NCI-H748 (cell line): Measurements from ENCODE around the gene SMC6.
A peak's percentile ranks its signal among the peaks of the same experiment; 100 is the strongest.

Source experiments
- DNase-seq: peaks from one replicate; lab custom pipeline; 2025; ENCODE audit not compliant: unreplicated experiment; lab: John Stamatoyannopoulos, UW

SMC6 gene, protein sequence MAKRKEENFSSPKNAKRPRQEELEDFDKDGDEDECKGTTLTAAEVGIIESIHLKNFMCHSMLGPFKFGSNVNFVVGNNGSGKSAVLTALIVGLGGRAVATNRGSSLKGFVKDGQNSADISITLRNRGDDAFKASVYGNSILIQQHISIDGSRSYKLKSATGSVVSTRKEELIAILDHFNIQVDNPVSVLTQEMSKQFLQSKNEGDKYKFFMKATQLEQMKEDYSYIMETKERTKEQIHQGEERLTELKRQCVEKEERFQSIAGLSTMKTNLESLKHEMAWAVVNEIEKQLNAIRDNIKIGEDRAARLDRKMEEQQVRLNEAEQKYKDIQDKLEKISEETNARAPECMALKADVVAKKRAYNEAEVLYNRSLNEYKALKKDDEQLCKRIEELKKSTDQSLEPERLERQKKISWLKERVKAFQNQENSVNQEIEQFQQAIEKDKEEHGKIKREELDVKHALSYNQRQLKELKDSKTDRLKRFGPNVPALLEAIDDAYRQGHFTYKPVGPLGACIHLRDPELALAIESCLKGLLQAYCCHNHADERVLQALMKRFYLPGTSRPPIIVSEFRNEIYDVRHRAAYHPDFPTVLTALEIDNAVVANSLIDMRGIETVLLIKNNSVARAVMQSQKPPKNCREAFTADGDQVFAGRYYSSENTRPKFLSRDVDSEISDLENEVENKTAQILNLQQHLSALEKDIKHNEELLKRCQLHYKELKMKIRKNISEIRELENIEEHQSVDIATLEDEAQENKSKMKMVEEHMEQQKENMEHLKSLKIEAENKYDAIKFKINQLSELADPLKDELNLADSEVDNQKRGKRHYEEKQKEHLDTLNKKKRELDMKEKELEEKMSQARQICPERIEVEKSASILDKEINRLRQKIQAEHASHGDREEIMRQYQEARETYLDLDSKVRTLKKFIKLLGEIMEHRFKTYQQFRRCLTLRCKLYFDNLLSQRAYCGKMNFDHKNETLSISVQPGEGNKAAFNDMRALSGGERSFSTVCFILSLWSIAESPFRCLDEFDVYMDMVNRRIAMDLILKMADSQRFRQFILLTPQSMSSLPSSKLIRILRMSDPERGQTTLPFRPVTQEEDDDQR

DNA sequence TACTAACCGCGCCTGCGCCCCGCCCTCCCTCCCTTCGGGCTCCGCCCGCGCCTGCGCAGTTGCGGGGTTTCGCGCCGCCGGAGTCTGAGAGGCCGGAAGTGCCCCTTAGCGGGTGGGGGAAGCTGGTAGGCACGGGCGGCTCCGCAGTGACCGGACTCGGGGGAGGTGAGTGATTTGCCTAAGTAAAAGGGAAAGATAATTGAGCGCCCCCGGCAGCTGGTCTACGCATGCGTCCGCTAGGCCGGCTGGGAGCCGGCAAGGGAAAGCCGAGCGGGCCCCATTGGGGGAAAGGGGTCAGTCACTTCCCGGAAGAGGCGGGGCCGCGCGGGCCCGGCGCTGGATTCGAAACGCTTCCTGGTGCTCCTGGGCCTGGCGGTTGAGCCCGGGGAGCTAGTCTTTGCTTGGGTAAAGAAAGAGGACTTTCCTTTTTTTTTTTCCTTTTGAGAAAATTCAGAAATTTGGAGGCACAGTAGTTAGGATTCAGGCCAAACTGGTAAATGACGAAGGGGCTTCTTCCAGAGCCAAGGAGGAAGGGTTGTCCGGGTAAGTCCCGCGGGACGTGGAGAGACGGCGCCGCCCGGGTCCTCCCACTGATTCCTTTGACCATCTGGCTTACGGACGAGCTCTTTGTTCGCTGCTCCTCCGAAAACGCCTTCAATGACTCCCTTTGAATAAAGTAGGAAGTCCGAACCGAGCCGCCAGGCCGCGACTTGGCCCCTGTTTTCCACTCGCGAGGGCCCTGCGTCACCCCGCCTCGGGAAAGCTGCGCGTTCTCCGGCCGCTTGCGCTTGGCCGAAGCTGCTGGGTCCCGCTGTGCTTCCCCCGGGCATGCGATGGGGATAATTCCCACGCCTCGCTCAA, at the start of gene SMC6, which contains the start of gene GEN1:
TSS of gene SMC6 (minus strand) at position 8 of the 861 bp plus-strand sequence. CDS start 7,864 bp downstream, outside the sequence.
TSS of gene GEN1 (plus strand) at position 336 of the 861 bp plus-strand sequence. CDS start 5,806 bp downstream, outside the sequence.
- peak; percentile 96 for DNase-seq

DNA sequence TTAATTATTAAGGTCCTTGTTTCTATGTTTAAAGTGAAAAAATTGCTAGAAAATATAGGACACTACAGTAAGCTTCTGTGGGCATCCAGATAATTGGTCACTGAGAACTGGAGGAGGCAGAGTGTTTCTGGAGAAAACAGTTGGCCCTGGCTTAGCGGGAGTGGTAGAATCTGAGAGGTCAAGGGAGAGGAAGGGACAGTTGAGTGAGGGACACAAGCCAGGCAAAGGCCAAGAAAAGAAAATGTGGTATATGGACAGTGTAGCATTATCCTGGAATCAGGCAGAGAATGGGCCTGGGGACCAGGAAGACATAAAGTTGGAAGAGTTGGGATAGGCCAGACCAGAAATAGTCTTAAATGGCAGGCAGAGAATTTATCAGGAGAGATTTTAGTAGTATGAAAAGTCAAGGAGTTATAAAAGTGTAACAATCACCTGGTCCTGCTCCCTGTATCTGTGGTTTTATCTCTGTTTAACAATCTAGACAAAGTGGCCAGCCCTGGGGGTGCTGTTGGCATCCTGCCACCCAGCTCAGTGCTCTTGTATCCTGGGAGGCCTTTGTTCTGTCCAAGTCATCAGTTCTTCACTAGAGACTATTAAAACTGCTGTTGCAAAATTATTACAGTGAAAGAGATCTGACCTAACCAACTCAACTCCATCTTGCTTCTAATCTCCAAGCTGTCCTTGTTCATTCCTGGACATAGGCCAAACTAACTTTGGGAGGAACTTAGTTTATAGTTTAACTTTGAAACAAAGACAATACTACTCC, 47.3 kb upstream of the SMC6 start:
- DNase-seq: peak; percentile 32

DNA sequence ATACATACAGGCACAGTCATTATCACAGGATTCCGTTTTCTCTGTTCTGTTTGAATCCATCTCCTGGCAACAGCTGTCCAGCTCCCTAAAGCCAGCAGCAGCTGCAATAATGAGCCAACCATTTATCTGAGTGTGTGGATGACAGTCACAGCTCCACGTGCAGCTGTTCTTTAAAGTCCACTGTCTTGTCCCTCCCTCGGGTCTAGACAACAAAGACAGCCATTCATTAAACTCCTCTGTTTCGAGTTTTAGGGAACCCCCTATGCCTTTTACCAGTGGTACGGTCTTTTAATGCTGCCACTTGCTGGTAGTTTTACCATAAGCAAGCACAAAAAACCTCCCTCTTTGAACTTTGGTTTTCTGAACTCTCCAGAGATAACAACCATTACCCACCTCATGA, 46.6 kb upstream of the SMC6 start:
- DNase-seq: peak; percentile 75

DNA sequence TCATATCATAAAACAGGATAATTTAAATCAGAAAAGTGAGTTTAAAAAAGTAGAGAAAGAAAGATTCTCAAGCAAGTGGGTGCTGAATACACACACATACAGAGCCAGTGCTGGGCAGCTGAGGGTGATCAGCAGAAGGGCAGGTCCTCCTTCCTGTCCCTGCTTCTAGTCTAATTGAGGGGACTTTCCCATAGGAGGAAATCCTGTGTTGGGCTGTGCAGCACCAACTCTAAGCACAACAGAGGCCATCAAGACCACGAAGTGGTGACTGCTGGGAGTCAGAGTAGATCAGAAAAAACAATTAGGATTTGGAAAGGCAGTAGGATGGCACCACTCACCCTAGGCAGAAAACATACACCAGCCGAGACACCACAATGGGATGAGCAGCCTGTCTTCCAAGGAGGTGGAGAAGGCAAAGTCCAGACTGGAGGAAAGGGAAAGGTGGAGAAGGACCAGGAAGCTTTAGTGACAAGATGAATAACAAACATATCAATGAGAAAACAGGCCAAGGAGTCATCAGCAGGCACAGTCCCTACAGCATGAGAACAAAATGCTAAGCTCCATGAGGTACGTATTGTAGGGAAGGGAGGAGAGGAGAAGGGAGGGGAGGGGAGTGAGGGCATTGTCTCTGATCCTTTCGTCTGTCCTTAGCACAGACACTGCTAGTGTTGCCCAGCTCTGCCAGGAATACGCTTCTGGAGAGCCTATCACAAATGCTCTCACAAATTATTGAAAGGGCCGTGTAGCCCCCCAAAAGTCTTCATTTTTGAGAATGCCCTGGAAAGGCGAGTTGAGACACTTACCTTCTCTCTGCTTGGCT, 45.9 kb upstream of the SMC6 start:
- no peak for DNase-seq

DNA sequence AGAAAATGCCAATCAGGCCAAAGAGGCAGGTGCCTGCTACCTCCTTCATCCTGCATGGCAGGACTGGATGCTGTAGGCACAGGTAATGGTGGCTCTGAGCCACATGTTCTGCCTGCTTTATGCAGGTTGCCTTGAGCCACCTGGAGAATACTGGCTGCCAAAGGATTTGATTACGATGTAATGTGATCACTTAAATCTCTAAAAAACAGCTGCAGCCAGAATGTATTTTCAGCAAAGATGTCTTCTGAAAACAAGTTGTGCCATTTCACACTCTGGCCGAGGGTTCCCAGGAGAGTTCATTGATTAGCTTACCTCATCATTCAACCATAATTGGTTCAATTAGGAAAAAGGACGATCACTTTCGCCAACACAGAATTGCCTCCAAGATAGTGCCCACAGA, 44.7 kb upstream of the SMC6 start:
- DNase-seq: peak; percentile 30

DNA sequence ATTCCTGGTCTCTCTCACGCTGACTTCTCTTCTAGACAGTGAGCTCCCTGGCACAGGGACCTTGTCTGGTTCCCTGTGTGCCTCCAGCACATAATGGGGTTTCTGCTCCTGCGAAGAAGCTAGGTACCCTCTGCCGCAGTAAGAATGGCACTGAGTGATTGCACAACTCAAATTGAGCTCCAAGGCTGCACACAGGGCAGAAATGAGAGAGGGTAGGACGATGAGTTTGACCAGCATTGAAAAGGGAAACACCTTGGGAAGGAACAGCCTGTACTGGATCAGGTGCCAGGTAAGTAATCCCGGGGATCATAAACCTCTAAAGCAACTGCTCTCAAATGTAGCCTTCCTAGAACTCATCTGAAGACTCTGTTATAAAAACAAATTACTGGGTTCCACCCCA, 41.7 kb upstream of the SMC6 start:
- DNase-seq: no peak

DNA sequence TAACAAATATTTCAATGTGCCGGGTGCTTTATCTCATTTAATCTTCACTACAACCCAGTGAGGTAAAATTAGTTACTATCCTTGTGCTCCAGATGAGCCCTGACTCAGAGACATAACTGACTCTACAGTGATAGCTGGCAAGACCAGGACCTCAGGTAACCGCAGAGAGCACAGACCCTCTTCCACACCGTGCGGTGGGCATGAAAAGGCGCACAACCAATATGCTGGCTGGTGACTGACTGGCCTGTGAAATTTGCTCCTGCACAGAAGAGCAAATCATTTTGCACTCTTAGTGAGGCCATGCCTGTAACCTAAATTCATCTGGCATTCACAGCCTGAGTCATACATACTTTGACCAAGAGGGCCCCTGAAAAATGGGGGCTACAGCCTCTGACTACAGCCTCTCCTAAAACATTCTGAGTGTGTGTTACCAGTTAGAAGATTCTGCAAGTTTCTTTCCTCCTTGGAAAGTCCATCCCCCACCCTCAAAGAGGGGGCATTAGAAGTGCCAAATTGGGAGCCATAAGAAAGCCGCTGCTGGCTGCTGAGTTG, 40.3 kb upstream of the SMC6 start:
- no peak for DNase-seq

DNA sequence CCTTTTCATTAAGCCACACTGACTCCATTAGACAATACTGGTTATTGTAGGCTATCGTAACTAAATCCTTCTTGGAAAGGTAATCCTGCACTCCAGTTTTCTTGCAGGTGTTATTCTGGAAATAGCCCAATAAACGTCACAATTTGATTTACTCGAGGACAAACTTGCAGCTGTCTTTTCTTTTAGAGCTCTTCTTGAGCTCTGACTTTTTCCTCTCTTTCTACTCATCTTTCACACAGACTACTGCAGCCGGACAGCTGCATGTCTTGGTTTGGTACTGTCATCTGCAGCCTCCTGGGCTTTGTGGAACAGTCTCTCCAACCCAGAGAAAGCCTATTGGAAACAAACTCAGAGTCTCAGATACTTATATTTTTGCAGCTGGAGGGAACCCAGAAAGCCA, 39.7 kb upstream of the SMC6 start:
- DNase-seq: no peak

DNA sequence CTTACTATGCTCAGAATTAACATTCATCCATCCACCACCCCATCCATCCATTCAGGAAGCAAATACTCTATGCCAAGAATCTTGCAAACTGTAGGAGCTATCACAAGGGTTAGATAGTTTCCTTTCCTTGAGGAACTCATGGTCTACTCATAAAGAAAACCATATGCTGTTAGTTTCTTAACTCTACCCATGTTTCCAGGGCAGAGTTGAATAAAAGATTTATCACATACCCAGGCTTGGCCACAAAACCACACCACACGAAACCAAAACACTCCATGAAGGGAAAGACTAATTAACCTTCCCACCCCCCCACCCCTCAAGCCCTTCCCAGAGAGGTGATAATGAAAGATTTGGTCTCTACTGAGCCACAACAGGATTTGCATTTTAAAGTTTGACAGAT, 38.9 kb upstream of the SMC6 start:
- DNase-seq: no peak

DNA sequence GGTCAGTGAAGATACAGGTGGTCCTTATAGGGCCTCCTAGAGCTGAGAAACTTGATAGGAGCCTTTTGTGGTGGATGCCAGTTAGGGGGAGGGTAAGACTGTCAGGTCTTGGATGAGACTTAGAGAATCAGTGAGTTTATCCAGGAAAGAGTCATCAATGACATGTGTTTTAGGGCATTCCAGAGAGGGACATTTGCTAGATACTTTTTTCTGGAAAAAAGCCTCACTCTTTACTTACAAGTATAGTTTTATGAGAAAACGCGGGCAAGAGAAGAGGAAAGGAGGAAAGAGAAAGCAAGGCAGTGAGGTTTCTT, 38.2 kb upstream of the SMC6 start:
- DNase-seq: no peak

DNA sequence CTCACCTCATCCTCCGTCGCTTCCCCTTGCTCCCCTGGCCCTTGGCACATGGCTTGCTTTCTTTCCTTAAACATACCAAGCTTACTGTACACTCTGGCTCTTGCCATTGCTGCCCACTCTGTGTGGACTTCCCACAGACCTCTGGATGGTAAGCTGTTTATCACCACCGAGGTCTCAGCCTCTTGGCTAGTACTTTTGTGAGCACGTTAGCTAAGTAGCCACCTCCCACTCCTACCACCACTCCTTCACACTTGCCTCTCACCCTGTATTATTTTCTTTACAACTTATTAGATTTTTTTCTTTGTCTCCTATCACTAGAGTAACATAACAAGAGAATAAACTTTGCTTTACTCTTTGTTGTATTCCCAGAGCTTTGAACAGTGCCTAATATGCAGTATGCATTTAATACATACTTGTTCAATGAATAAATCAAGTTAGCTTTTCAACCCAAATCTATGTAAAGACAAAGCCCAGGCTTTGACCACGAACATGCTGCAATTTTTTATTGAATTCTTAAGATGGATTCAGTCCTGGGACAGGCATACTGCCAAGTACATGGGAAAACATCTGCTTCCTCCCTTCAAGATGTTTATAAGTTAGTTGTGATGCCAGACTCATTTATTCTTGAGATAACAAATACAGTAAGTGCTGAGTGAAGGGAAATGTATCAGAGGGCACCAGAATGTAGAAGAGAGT, 37.7 kb upstream of the SMC6 start:
- no peak for DNase-seq

DNA sequence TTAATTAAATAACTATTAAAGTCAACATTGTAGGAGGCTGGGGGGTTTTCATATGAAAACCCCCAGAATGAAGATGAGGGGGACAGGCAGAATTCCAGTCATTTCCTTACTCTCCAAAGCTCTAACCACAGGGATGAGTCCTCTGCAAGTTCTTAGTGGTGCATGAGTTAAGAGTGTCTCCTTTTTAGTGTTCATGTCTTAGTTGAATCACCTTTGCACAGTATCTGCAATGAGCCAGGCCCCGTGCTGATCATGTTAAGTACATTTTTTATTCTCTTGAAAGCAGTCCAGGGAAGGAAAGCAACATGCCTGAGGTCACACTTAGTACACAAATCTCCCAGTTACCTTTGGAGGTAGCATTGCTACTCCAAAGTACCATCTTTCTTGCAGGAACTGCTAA, 36.9 kb upstream of the SMC6 start:
- no peak for DNase-seq

DNA sequence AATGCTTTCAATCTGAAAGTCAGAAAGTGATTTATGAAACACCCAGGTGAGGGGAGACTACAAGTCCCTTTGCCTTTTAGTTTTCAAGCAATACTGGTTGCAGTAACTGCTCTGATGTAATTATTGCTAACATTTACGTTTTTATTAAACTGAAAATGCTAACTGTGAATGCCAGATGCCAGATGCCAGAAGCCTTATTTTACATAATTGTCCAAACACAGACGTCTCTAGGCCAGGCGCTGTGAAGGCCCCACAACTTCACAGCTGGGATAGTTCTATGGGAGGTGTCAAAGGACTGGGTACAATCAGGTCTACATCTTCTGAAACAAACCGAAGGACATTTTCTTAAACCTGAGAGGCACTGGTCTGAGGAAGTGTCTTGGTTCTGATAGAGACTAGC, 35.2 kb upstream of the SMC6 start:
- no peak for DNase-seq

DNA sequence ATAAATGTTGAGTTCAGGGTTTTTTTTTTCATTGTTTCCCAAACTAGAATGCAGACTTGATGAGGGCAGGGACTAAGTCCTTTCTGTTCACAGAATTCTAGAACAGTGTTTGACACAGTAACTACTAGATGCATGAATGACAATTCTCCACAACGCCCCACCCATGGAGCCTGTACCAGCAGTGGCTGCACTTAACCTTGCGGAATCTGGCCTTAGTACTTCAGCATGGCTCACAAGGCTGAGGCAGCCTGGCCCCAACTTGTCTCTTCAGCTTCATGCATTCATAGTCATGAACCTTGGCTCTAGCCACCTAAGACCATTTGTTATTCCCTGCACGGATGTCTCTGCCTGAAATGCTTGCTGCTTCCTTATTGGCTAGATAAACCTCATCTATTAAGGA, 33.1 kb upstream of the SMC6 start:
- DNase-seq: no peak

DNA sequence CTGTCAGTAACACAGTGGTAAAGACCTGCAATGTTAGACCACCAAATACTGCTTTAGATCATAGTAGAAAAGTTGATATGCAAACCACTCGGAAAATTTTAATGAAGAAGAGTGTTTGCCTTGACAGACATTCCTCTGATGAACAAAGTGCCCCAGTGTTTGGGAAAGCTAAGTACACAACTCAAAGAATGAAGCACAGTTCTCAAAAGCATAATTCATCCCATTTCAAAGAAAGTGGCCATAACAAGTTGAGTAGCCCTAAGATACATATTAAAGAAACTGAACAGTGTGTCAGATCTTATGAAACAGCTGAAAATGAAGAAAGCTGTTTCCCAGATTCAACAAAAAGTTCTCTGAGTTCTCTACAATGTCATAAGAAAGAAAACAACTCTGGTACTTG, 27.9 kb upstream of the SMC6 start:
- DNase-seq: no peak

DNA sequence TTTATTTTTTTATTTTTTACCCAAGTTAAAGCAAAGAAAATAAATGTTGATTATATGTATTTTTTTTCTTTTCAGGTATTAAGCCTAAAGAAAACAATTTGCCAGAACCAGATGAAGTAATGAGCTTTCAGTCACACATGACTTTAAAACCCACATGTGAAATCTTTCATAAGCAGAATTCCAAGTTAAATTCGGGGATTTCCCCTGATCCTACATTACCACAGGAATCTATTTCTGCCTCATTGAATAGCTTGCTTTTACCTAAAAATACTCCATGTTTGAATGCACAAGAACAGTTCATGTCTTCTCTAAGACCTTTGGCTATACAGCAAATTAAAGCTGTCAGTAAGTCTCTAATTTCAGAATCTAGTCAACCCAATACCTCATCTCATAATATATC, 26.9 kb upstream of the SMC6 start:
- no peak for DNase-seq

DNA sequence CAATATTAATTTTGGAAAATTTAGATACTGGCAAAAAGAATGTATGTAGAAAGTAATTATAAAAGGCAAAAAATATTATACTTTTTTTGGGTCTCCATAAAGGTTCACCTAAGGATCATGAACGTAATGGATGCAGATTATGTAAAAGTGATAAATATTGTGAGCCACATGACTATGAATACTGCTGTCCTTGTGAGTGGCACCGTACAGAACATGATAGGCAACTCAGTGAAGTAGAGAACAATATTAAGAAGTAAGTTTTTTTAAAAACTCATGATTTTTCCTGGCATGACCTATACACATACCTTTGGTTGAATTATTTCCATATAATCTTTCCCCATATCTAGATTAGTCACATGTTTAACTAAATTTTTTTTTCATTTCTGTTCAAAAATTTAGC, 18.9 kb upstream of the SMC6 start:
- DNase-seq: no peak

DNA sequence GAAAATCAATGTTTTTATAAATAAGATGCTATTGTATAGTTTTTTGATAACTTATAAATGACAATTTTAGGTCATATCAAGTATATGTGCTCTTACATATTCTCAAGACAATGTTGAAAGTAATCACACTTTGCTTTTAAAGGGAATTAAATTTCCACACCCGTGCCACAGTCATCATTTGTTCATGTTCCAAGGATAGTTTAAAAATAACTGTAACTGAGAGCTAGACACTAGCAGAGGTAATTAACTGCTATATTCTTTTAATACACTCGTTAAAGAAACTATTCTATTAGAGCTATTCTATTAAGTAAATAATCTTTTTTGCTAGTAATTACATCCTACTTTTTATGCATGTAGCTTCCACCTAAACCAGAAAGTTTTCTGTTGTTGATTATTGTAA, 18.3 kb upstream of the SMC6 start:
- no peak for DNase-seq
